NB4 (cell line): ENCODE results near the gene BORCS5.

ENCODE experiments used
- DNase-seq: peaks from one replicate; pipeline ENCODE4 v3.0.0; 2010; ENCODE audit warnings: low read depth
- H3K4me3 ChIP-seq: one replicate; pipeline ENCODE4 v1.5.1; 2011; ENCODE audit warnings: mild to moderate bottlenecking, low read depth, low read length, moderate library complexity
- MAX ChIP-seq: IDR thresholded peaks from 2 replicates; pipeline ENCODE4 v1.6.1; 2011; ENCODE audit warnings: low read depth, low read length
- MYC ChIP-seq: IDR thresholded peaks from 2 replicates; pipeline ENCODE4 v1.6.1; 2011; ENCODE audit warnings: low read depth, low read length
- POLR2A ChIP-seq: IDR thresholded peaks from 2 replicates; pipeline ENCODE4 v1.6.1; 2011; ENCODE audit warnings: mild to moderate bottlenecking; ENCODE audit not compliant: insufficient read length; ENCODE audit errors: extremely low read depth
- TF ChIP-seq, protein P1 (sequence below): IDR thresholded peaks from one replicate; pipeline ENCODE4 v1.5.1; 2012; ENCODE audit warnings: low read depth, low read length

The BORCS5 gene

DNA sequence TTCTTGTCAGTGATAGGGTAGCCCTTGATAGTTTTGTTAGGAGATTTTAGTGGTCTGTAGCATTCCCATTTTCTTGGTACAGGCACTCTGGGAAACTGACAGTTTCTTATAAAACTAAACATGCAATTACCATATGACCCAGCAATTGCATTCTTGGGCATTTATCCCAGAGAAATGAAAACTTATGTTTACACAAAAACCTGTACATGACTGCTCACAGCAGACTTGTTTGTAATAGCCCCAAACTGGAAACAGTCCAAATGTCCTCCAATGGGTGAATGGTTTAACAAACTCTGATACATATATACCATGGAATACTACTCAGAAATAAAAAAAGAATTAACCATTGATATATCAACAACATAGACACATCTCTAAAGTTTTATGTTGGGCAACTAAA is 75.5 kb downstream of the BORCS5 start:
- TF ChIP-seq MAX = no peak
- no peak overlapping the region for H3K4me3 ChIP-seq
- DNase-seq = no peak

- TF ChIP-seq POLR2A = no peak
- TF ChIP-seq MAX = no peak
- TF ChIP-seq, protein P1, sequence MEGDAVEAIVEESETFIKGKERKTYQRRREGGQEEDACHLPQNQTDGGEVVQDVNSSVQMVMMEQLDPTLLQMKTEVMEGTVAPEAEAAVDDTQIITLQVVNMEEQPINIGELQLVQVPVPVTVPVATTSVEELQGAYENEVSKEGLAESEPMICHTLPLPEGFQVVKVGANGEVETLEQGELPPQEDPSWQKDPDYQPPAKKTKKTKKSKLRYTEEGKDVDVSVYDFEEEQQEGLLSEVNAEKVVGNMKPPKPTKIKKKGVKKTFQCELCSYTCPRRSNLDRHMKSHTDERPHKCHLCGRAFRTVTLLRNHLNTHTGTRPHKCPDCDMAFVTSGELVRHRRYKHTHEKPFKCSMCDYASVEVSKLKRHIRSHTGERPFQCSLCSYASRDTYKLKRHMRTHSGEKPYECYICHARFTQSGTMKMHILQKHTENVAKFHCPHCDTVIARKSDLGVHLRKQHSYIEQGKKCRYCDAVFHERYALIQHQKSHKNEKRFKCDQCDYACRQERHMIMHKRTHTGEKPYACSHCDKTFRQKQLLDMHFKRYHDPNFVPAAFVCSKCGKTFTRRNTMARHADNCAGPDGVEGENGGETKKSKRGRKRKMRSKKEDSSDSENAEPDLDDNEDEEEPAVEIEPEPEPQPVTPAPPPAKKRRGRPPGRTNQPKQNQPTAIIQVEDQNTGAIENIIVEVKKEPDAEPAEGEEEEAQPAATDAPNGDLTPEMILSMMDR = no peak
- no peak for TF ChIP-seq MYC
- DNase-seq = no peak
- no peak overlapping the region for H3K4me3 ChIP-seq
These were observed 76.4 kb downstream of the BORCS5 start for GRCh38 chr12:12433203-12433731.

DNA sequence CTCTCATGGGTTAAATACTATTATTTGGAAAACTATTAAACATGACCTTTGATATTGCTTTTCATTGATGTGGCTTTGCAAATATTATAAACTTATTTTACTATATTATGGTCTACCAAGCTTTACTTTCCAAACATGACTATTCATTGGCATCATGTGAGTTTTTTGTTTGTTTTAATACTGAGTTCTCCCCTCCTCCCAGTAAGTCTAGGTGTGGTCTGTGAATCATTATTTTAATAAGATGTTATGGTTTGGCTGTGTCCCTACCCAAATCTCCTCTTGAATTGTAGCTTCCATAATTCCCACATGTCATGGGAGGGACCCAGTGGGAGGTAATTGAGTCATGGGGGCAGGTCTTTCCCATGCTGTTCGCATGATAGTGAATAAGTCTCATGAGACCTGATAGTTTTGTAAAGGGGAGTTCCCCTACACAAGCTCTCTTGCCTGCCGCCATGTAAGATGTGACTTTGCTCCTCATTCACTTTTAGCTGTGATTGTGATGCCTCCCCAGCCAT is 80.0 kb downstream of the BORCS5 start:
- H3K4me3 ChIP-seq = no peak overlapping the region
- no peak for DNase-seq
- no peak for TF ChIP-seq POLR2A
- TF ChIP-seq MAX = no peak
- TF ChIP-seq, protein P1 = no peak
- TF ChIP-seq MYC = no peak

DNA sequence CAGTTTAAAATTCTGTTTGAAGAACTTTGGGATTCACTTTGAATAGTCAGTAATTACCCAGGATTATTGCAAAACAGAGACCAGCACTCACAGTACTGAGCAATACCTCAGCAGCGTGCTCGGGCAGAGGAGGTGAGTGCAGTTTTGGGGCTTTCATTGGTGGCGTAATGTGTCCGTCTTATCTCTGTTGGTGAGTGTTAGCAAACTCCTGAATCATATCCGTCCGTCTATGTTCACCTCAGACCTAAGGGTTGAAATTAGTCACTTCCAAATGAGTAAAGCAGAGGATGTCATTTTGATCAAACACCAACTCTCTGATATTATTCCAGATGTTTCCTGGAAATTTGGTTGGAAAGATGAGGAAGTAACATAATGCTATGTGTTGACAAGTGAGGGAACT is 82.8 kb downstream of the BORCS5 start:
- H3K4me3 ChIP-seq = no peak overlapping the region
- DNase-seq = peak; percentile 84
- TF ChIP-seq MAX (peak; percentile 31; the same call in 1 of the 2 replicates), POLR2A (no peak), MYC (peak; percentile 56)

- no peak for DNase-seq
- TF ChIP-seq POLR2A = no peak
- TF ChIP-seq MAX = no peak
- no peak for TF ChIP-seq MYC
- TF ChIP-seq, protein P1 = no peak
- H3K4me3 ChIP-seq = no peak overlapping the region
These were observed 84.0 kb downstream of the BORCS5 start for GRCh38 chr12:12440784-12441428.

GRCh38 chr12:12441429-12441807 is 84.5 kb downstream of the BORCS5 start:
- TF ChIP-seq, protein P1 = no peak
- TF ChIP-seq POLR2A (no peak), MYC (no peak), MAX (no peak)
- H3K4me3 ChIP-seq = no peak overlapping the region
- DNase-seq = no peak
